GM21528 (cell line): ENCODE data around the gene CFAP61.
A peak's percentile ranks its signal among the peaks of the same experiment; 100 is the strongest.

Source experiments
- ATAC-seq: cut with Tn5 transposase; IDR thresholded peaks from one replicate; pipeline ENCODE4 v1.9.1; 2021; ENCODE audit warnings: mild to moderate bottlenecking, moderate library complexity; ENCODE audit not compliant: unreplicated experiment, low FRiP score

The CFAP61 gene

GRCh38 chr20:20303320-20303719 is 251.0 kb downstream of the CFAP61 start:
- ATAC-seq, result no peak

GRCh38 chr20:20303742-20304141 is 251.4 kb downstream of the CFAP61 start:
- ATAC-seq, result no peak

- ATAC-seq, result no peak
Measured at GRCh38 chr20:20304942-20305341, 252.6 kb downstream of the CFAP61 start.

GRCh38 chr20:20312562-20312961 is 260.2 kb downstream of the CFAP61 start:
- ATAC-seq, result no peak

GRCh38 chr20:20317195-20317594 is 264.9 kb downstream of the CFAP61 start:
- peak; percentile 91 for ATAC-seq

GRCh38 chr20:20317621-20318364 is 265.5 kb downstream of the CFAP61 start:
- ATAC-seq, result peak; percentile 39

- no peak for ATAC-seq
Measured at GRCh38 chr20:20318365-20319161, 266.2 kb downstream of the CFAP61 start.

GRCh38 chr20:20321134-20321533 is 268.8 kb downstream of the CFAP61 start:
- ATAC-seq, result no peak

GRCh38 chr20:20321917-20322316 is 269.6 kb downstream of the CFAP61 start:
- ATAC-seq, result no peak

GRCh38 chr20:20322912-20323311 is 270.6 kb downstream of the CFAP61 start:
- no peak for ATAC-seq

GRCh38 chr20:20327746-20328145 is 275.4 kb downstream of the CFAP61 start:
- ATAC-seq, result no peak

- no peak for ATAC-seq
Measured at GRCh38 chr20:20329564-20329963, 277.2 kb downstream of the CFAP61 start.

GRCh38 chr20:20331156-20331555 is 278.8 kb downstream of the CFAP61 start:
- ATAC-seq, result no peak

- ATAC-seq, result no peak
Measured at GRCh38 chr20:20331817-20332216, 279.5 kb downstream of the CFAP61 start.

- ATAC-seq, result no peak
Measured at GRCh38 chr20:20333866-20334265, 281.5 kb downstream of the CFAP61 start.

GRCh38 chr20:20334489-20334888 is 282.2 kb downstream of the CFAP61 start:
- ATAC-seq, result peak; percentile 95

- no peak for ATAC-seq
Measured at GRCh38 chr20:20338133-20338730, 285.9 kb downstream of the CFAP61 start.

- no peak for ATAC-seq
Measured at GRCh38 chr20:20340443-20340842, 288.1 kb downstream of the CFAP61 start.

GRCh38 chr20:20341371-20341770 is 289.0 kb downstream of the CFAP61 start:
- ATAC-seq, result no peak

GRCh38 chr20:20342066-20342465 is 289.7 kb downstream of the CFAP61 start:
- ATAC-seq, result no peak

- ATAC-seq, result no peak
Measured at GRCh38 chr20:20343932-20344331, 291.6 kb downstream of the CFAP61 start.
